Measurements from ENCODE around the gene BTK. TPM values are rescaled to one million over a fixed set of nuclear protein-coding genes. Genes with fewer than 3 reads are reported as not detected.

Gene BTK
- total and polyA plus RNA-seq, 9 of the 15 experiments (the other 6 are each of a cell fraction or from before 2014, with no cell fraction given), result 14.9 to 93.4 (median 65.2) TPM

Small RNA genes lying within 50 kb of the gene (small RNA-seq; reads per million reads assigned to genes)
- gene RNU6-934P, result not detected

Other genes with a start within 250 kb of the BTK start
Only the 7 nearest of the 10 such genes appear.
- not detected in 2 replicates for gene TAF7L, start 94.9 kb downstream of the BTK start, total RNA-seq (2014; rRNA removed)
- not detected in 2 replicates for gene TAF7L, start 94.9 kb downstream of the BTK start, total RNA-seq (2014; rRNA removed; fragmentation: Illumina TruSeq; extraction: Trizol)
- not detected in 2 replicates for gene TAF7L, start 94.9 kb downstream of the BTK start, total RNA-seq (2015; rRNA removed; fragmentation: Illumina TruSeq; extraction: Trizol)
- not detected in 2 replicates for gene TAF7L, start 94.9 kb downstream of the BTK start, total RNA-seq (2021)
- 0.07 and 0.11 TPM in 2 replicates for gene TAF7L, start 94.9 kb downstream of the BTK start, polyA plus RNA-seq (2011; rRNA removed)
- gene TAF7L, start 94.9 kb downstream of the BTK start, polyA plus RNA-seq (2014; fragmentation: Illumina TruSeq; extraction: Trizol), result 0.12 TPM in 1 of 2 replicates, not detected in the other
- gene TAF7L, start 94.9 kb downstream of the BTK start, polyA plus RNA-seq (2014; fragmentation: Nextera tagmentation; extraction: Ambion mirVana), result under 1 TPM in 1 of 2 experiments, not detected in 1; 0.07 TPM
- 0.07 and 0.42 TPM in 2 replicates for gene TAF7L, start 94.9 kb downstream of the BTK start, polyA plus RNA-seq (2014; rRNA removed)
- 10.0 and 10.9 TPM in 2 replicates for gene TIMM8A, start 37.4 kb downstream of the BTK start, total RNA-seq (2014; rRNA removed)
- gene TIMM8A, start 37.4 kb downstream of the BTK start, total RNA-seq (2014; rRNA removed; fragmentation: Illumina TruSeq; extraction: Trizol), result 32.4 and 33.2 TPM in 2 replicates
- 23.1 and 23.3 TPM in 2 replicates for gene TIMM8A, start 37.4 kb downstream of the BTK start, total RNA-seq (2015; rRNA removed; fragmentation: Illumina TruSeq; extraction: Trizol)
- 46.2 and 48.8 TPM in 2 replicates for gene TIMM8A, start 37.4 kb downstream of the BTK start, total RNA-seq (2021)
- gene TIMM8A, start 37.4 kb downstream of the BTK start, polyA plus RNA-seq (2011; rRNA removed), result 24.6 and 32.1 TPM in 2 replicates
- 38.2 and 44.4 TPM in 2 replicates for gene TIMM8A, start 37.4 kb downstream of the BTK start, polyA plus RNA-seq (2014; fragmentation: Illumina TruSeq; extraction: Trizol)
- gene TIMM8A, start 37.4 kb downstream of the BTK start, polyA plus RNA-seq (2014; fragmentation: Nextera tagmentation; extraction: Ambion mirVana), result 100 to 1,000 TPM; 132 TPM
- 41.1 and 47.6 TPM in 2 replicates for gene TIMM8A, start 37.4 kb downstream of the BTK start, polyA plus RNA-seq (2014; rRNA removed)
- gene RPL36A, start 4.8 kb upstream of the BTK start, total RNA-seq (2014; rRNA removed), result 1,374 and 2,621 TPM in 2 replicates
- gene RPL36A, start 4.8 kb upstream of the BTK start, total RNA-seq (2014; rRNA removed; fragmentation: Illumina TruSeq; extraction: Trizol), result 3,520 and 3,818 TPM in 2 replicates
- 3,031 and 3,209 TPM in 2 replicates for gene RPL36A, start 4.8 kb upstream of the BTK start, total RNA-seq (2015; rRNA removed; fragmentation: Illumina TruSeq; extraction: Trizol)
- gene RPL36A, start 4.8 kb upstream of the BTK start, total RNA-seq (2021), result 412 and 461 TPM in 2 replicates
- 4,008 and 4,383 TPM in 2 replicates for gene RPL36A, start 4.8 kb upstream of the BTK start, polyA plus RNA-seq (2011; rRNA removed)
- gene RPL36A, start 4.8 kb upstream of the BTK start, polyA plus RNA-seq (2014; fragmentation: Illumina TruSeq; extraction: Trizol), result 3,410 and 3,967 TPM in 2 replicates
- 1,000 to 10,000 TPM; 2,383 to 2,855 TPM for gene RPL36A, start 4.8 kb upstream of the BTK start, polyA plus RNA-seq (2014; fragmentation: Nextera tagmentation; extraction: Ambion mirVana)
- 4,212 and 4,539 TPM in 2 replicates for gene RPL36A, start 4.8 kb upstream of the BTK start, polyA plus RNA-seq (2014; rRNA removed)
- gene GLA, start 21.7 kb upstream of the BTK start, total RNA-seq (2014; rRNA removed), result 41.7 and 46.5 TPM in 2 replicates
- 68.9 and 75.2 TPM in 2 replicates for gene GLA, start 21.7 kb upstream of the BTK start, total RNA-seq (2014; rRNA removed; fragmentation: Illumina TruSeq; extraction: Trizol)
- gene GLA, start 21.7 kb upstream of the BTK start, total RNA-seq (2015; rRNA removed; fragmentation: Illumina TruSeq; extraction: Trizol), result 54.2 and 57.2 TPM in 2 replicates
- gene GLA, start 21.7 kb upstream of the BTK start, total RNA-seq (2021), result 54.0 and 56.5 TPM in 2 replicates
- 101 and 118 TPM in 2 replicates for gene GLA, start 21.7 kb upstream of the BTK start, polyA plus RNA-seq (2011; rRNA removed)
- gene GLA, start 21.7 kb upstream of the BTK start, polyA plus RNA-seq (2014; fragmentation: Illumina TruSeq; extraction: Trizol), result 65.2 and 73.8 TPM in 2 replicates
- 100 to 1,000 TPM; 137 to 146 TPM for gene GLA, start 21.7 kb upstream of the BTK start, polyA plus RNA-seq (2014; fragmentation: Nextera tagmentation; extraction: Ambion mirVana)
- 72.9 and 77.0 TPM in 2 replicates for gene GLA, start 21.7 kb upstream of the BTK start, polyA plus RNA-seq (2014; rRNA removed)
- 40.0 and 42.1 TPM in 2 replicates for gene HNRNPH2, start 22.0 kb upstream of the BTK start, total RNA-seq (2014; rRNA removed)
- 71.9 and 82.2 TPM in 2 replicates for gene HNRNPH2, start 22.0 kb upstream of the BTK start, total RNA-seq (2014; rRNA removed; fragmentation: Illumina TruSeq; extraction: Trizol)
- 64.8 and 67.2 TPM in 2 replicates for gene HNRNPH2, start 22.0 kb upstream of the BTK start, total RNA-seq (2015; rRNA removed; fragmentation: Illumina TruSeq; extraction: Trizol)
- 37.7 and 43.0 TPM in 2 replicates for gene HNRNPH2, start 22.0 kb upstream of the BTK start, total RNA-seq (2021)
- gene HNRNPH2, start 22.0 kb upstream of the BTK start, polyA plus RNA-seq (2011; rRNA removed), result 35.0 and 59.7 TPM in 2 replicates
- 68.1 and 69.5 TPM in 2 replicates for gene HNRNPH2, start 22.0 kb upstream of the BTK start, polyA plus RNA-seq (2014; fragmentation: Illumina TruSeq; extraction: Trizol)
- gene HNRNPH2, start 22.0 kb upstream of the BTK start, polyA plus RNA-seq (2014; fragmentation: Nextera tagmentation; extraction: Ambion mirVana), result 100 to 1,000 TPM in 1 of 2 experiments, 10 to 100 TPM in 1; 60.3 to 130 TPM
- gene HNRNPH2, start 22.0 kb upstream of the BTK start, polyA plus RNA-seq (2014; rRNA removed), result 58.2 and 60.6 TPM in 2 replicates
- 0.04 TPM in 1 of 2 replicates, not detected in the other for gene ARMCX4, start 99.3 kb upstream of the BTK start, total RNA-seq (2014; rRNA removed)
- not detected in 2 replicates for gene ARMCX4, start 99.3 kb upstream of the BTK start, total RNA-seq (2014; rRNA removed; fragmentation: Illumina TruSeq; extraction: Trizol)
- gene ARMCX4, start 99.3 kb upstream of the BTK start, total RNA-seq (2015; rRNA removed; fragmentation: Illumina TruSeq; extraction: Trizol), result not detected in 2 replicates
- gene ARMCX4, start 99.3 kb upstream of the BTK start, total RNA-seq (2021), result 0.04 and 0.11 TPM in 2 replicates
- gene ARMCX4, start 99.3 kb upstream of the BTK start, polyA plus RNA-seq (2011; rRNA removed), result not detected in 2 replicates
- gene ARMCX4, start 99.3 kb upstream of the BTK start, polyA plus RNA-seq (2014; fragmentation: Illumina TruSeq; extraction: Trizol), result not detected in 2 replicates
- not detected for gene ARMCX4, start 99.3 kb upstream of the BTK start, polyA plus RNA-seq (2014; fragmentation: Nextera tagmentation; extraction: Ambion mirVana)
- 0.05 TPM in 1 of 2 replicates, not detected in the other for gene ARMCX4, start 99.3 kb upstream of the BTK start, polyA plus RNA-seq (2014; rRNA removed)
- 0.64 and 0.69 TPM in 2 replicates for gene ARMCX1, start 164.4 kb upstream of the BTK start, total RNA-seq (2014; rRNA removed)
- 0.38 and 0.58 TPM in 2 replicates for gene ARMCX1, start 164.4 kb upstream of the BTK start, total RNA-seq (2014; rRNA removed; fragmentation: Illumina TruSeq; extraction: Trizol)
- gene ARMCX1, start 164.4 kb upstream of the BTK start, total RNA-seq (2015; rRNA removed; fragmentation: Illumina TruSeq; extraction: Trizol), result 0.51 and 0.53 TPM in 2 replicates
- 0.38 and 0.44 TPM in 2 replicates for gene ARMCX1, start 164.4 kb upstream of the BTK start, total RNA-seq (2021)
- 0.10 and 0.32 TPM in 2 replicates for gene ARMCX1, start 164.4 kb upstream of the BTK start, polyA plus RNA-seq (2011; rRNA removed)
- gene ARMCX1, start 164.4 kb upstream of the BTK start, polyA plus RNA-seq (2014; fragmentation: Illumina TruSeq; extraction: Trizol), result 0.54 and 0.62 TPM in 2 replicates
- gene ARMCX1, start 164.4 kb upstream of the BTK start, polyA plus RNA-seq (2014; fragmentation: Nextera tagmentation; extraction: Ambion mirVana), result under 1 TPM; 0.13 to 0.17 TPM
- gene ARMCX1, start 164.4 kb upstream of the BTK start, polyA plus RNA-seq (2014; rRNA removed), result 0.53 and 0.70 TPM in 2 replicates